Peyer's patch (tissue), 4 donors: ENCODE data around the gene SLC34A1. TPM values are rescaled to one million over a fixed set of nuclear protein-coding genes. Genes with fewer than 3 reads are reported as not detected.

Experiments
- DNase-seq, 3 donors: peaks; one replicate each; pipeline ENCODE4 v3.0.0-alpha.2; 2017 to 2019
- H3K27ac ChIP-seq, 4 donors: fragments of 200-600 bp; sonication (generic); one replicate each; pipeline ENCODE4 v1.5.1; 2016 to 2019
- H3K27me3 ChIP-seq, 2 donors: fragments of 200-600 bp; sonication (generic); one replicate each; pipeline ENCODE4 v1.5.1; 2019
- H3K36me3 ChIP-seq, 3 donors: fragments of 200-600 bp; sonication (generic); one replicate each; pipeline ENCODE4 v1.5.1; 2016 to 2019
- H3K4me1 ChIP-seq, 4 donors: fragments of 200-600 bp; sonication (generic); one replicate each; pipeline ENCODE4 v1.5.1; 2016 to 2019
- H3K4me3 ChIP-seq, 4 donors: fragments of 200-600 bp; sonication (generic); 1 replicate in 3 of 4; 2 replicates in 1 of 4; pipeline ENCODE4 v1.5.1; 2016 to 2019; ENCODE audit warnings: mild to moderate bottlenecking in 1 of 4
- H3K9me3 ChIP-seq, 4 donors: fragments of 200-600 bp; sonication (generic); one replicate each; pipeline ENCODE4 v1.5.1; 2016 to 2019; ENCODE audit warnings: mild to moderate bottlenecking in 1 of 4
- CTCF ChIP-seq, 6 experiments: fragments of 450-650 bp in 4 of 6; fragments of 200-600 bp in 2 of 6; sonication (generic) in 1 of 6; IDR thresholded peaks; one replicate each; pipeline ENCODE4 v1.5.1; 2017 to 2019; ENCODE audit warnings: antibody characterized with exemption in 6 of 6, mild to moderate bottlenecking in 3 of 6, moderate library complexity in 1 of 6
- POLR2A ChIP-seq, 2 donors: fragments of 450-650 bp; IDR thresholded peaks; one replicate each; pipeline ENCODE4 v1.5.1; 2017; ENCODE audit warnings: antibody characterized with exemption in 2 of 2, mild to moderate bottlenecking in 2 of 2, moderate library complexity in 2 of 2
- total RNA-seq, 4 donors: library from RNA; depleted of rRNA; stranded (reverse); fragments of >200 nt; gene quantifications; one replicate each; pipeline ENCODE4 v1.1.0, GENCODE V29; 2016

Gene SLC34A1
- total RNA-seq, 4 donors from 2014 or later: 0.35 TPM; not detected in 3

GRCh38 chr5:177344891-177345290 lies 39.3 kb upstream of the SLC34A1 start:
- Histone ChIP-seq H3K36me3 (peaks cover 0 to 52% (median 0%) of the 10 kb centered on the region in 3 donors), H3K27ac (no peak overlapping the region), H3K27me3 (no peaks in the 10 kb centered on the region), H3K4me1 (peaks cover 1 to 12% (median 4%) of the 10 kb centered on the region in 4 donors), H3K9me3 (no peaks in the 10 kb centered on the region), H3K4me3 (no peak overlapping the region)
- DNase-seq: no peak
- TF ChIP-seq POLR2A (IDR thresholded peaks at IDR 0.05): no peak
- TF ChIP-seq CTCF (IDR thresholded peaks at IDR 0.05): no peak

- H3K4me1 ChIP-seq: peaks cover 4 to 22% (median 13%) of the 10 kb centered on the region in 4 donors
- no peaks in the 10 kb centered on the region for H3K9me3 ChIP-seq
- H3K27ac ChIP-seq: no peak overlapping the region
- no peak overlapping the region for H3K4me3 ChIP-seq
- peaks cover 0 to 43% (median 0%) of the 10 kb centered on the region in 3 donors for H3K36me3 ChIP-seq
- TF ChIP-seq POLR2A (IDR thresholded peaks at IDR 0.05) (no peak), CTCF (IDR thresholded peaks at IDR 0.05) (no peak)
- DNase-seq: no peak
- no peaks in the 10 kb centered on the region for H3K27me3 ChIP-seq
Measured at GRCh38 chr5:177346820-177347219, 37.4 kb upstream of the SLC34A1 start.

GRCh38 chr5:177347699-177348098 lies 36.5 kb upstream of the SLC34A1 start:
- no peaks in the 10 kb centered on the region for H3K9me3 ChIP-seq
- TF ChIP-seq CTCF (IDR thresholded peaks at IDR 0.05) (no peak), POLR2A (IDR thresholded peaks at IDR 0.05) (no peak)
- no peak overlapping the region for H3K4me3 ChIP-seq
- DNase-seq: no peak
- no peak overlapping the region for H3K27ac ChIP-seq
- H3K27me3 ChIP-seq: no peaks in the 10 kb centered on the region
- H3K36me3 ChIP-seq: peaks cover 0 to 36% (median 0%) of the 10 kb centered on the region in 3 donors
- peaks cover 4 to 22% (median 13%) of the 10 kb centered on the region in 4 donors for H3K4me1 ChIP-seq

- H3K36me3 ChIP-seq: peaks cover 0 to 29% (median 0%) of the 10 kb centered on the region in 3 donors
- no peak for DNase-seq
- no peaks in the 10 kb centered on the region for H3K9me3 ChIP-seq
- H3K27ac ChIP-seq: no peak overlapping the region
- peaks cover 4 to 22% (median 13%) of the 10 kb centered on the region in 4 donors for H3K4me1 ChIP-seq
- H3K4me3 ChIP-seq: no peak overlapping the region
- no peak for TF ChIP-seq POLR2A (IDR thresholded peaks at IDR 0.05)
- no peak for TF ChIP-seq CTCF (IDR thresholded peaks at IDR 0.05)
- no peaks in the 10 kb centered on the region for H3K27me3 ChIP-seq
Measured at GRCh38 chr5:177349362-177349647, 34.9 kb upstream of the SLC34A1 start.

GRCh38 chr5:177349762-177350161 lies 34.5 kb upstream of the SLC34A1 start:
- no peak overlapping the region for H3K27ac ChIP-seq
- H3K36me3 ChIP-seq: peaks cover 0 to 29% (median 0%) of the 10 kb centered on the region in 3 donors
- TF ChIP-seq CTCF (IDR thresholded peaks at IDR 0.05): no peak
- no peak for TF ChIP-seq POLR2A (IDR thresholded peaks at IDR 0.05)
- H3K9me3 ChIP-seq: no peaks in the 10 kb centered on the region
- DNase-seq: no peak
- H3K4me3 ChIP-seq: peak overlapping the region in 2 of 4 donors; percentile 73 to 86
- H3K4me1 ChIP-seq: peaks cover 4 to 22% (median 13%) of the 10 kb centered on the region in 4 donors
- H3K27me3 ChIP-seq: no peaks in the 10 kb centered on the region
